HG02678 (cell line): ENCODE data around the gene SLC13A2.
"Not testable (repeated sequence)": the region's sequence is repeated elsewhere in the genome, so short reads cannot be mapped to it uniquely, and the experiment has no call there.

Experiments used
- ATAC-seq: cut with Tn5 transposase; IDR thresholded peaks from one replicate; pipeline ENCODE4 v1.9.1; 2021; ENCODE audit warnings: mild to moderate bottlenecking, moderate library complexity; ENCODE audit not compliant: unreplicated experiment

SLC13A2 gene, protein sequence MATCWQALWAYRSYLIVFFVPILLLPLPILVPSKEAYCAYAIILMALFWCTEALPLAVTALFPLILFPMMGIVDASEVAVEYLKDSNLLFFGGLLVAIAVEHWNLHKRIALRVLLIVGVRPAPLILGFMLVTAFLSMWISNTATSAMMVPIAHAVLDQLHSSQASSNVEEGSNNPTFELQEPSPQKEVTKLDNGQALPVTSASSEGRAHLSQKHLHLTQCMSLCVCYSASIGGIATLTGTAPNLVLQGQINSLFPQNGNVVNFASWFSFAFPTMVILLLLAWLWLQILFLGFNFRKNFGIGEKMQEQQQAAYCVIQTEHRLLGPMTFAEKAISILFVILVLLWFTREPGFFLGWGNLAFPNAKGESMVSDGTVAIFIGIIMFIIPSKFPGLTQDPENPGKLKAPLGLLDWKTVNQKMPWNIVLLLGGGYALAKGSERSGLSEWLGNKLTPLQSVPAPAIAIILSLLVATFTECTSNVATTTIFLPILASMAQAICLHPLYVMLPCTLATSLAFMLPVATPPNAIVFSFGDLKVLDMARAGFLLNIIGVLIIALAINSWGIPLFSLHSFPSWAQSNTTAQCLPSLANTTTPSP

GRCh38 chr17:28473542-28473941 is at the start of gene SLC13A2:
TSS of gene SLC13A2 (plus strand) at chr17:28473644. CDS start at chr17:28473713, 69 bp downstream.
- no peak for ATAC-seq

DNA sequence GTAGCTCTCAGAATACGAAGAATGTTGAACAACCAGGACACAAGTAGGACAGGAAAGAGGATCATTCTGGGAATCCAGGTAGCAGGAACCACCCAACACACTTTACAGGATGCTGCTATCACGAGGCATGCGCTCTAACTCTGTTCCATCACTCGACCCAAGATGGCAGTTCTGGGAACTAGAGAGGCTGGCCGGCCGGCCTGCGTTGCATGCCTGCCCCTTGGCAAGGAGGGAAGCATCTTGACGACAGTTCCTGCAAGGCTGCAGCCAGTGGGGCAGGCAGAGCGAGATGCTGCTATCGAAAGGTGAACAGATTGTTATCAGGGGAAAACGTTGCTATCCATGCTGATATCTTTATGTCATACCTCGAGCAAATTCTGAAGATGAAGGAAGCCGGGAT is 48.2 kb upstream of the SLC13A2 start:
- ATAC-seq = no peak

DNA sequence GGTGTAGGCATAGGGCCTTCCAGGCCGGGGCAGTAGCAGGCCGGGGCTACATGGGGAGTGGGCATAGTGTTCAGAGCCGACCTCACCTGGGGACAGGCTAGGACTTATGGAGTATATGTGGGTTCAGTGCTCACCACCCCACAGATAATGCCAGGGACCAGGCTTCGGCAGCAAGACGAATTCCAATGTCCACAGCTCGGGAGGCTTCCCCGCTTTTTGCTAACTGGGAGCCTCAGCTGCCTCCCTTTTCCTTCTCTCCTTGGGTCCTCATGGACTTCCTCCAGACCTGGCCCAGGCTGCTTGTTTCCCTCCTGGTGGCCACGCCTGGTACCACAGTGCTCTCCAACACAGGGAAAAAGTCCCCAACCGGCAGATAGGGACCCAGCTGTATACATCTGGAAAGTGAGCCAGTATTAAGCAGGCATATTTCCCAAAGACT is 47.3 kb upstream of the SLC13A2 start:
- ATAC-seq = no peak

GRCh38 chr17:28427371-28427770 is 46.1 kb upstream of the SLC13A2 start:
- no peak for ATAC-seq

DNA sequence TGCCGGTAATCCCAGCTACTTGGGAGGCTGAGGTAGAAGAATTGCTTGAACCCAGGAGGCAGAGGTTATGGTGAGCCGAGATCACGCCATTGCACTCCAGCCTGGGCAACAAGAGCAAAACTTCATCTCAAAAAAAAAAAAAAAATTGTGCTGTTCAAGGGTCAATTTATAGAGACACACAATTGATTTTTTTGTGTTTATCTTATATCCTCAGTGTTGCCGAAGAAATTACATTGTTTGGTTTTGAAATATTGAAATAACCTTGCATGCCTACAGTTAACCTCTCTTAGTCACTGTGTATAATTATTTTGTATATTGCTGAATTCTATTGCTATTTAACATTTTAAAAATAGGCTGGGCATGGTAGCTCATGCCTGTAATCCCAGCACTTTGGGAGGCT is 45.5 kb upstream of the SLC13A2 start:
- ATAC-seq = not testable (repeated sequence)

- no peak for ATAC-seq
These were observed 39.7 kb upstream of the SLC13A2 start for GRCh38 chr17:28433721-28434120.

DNA sequence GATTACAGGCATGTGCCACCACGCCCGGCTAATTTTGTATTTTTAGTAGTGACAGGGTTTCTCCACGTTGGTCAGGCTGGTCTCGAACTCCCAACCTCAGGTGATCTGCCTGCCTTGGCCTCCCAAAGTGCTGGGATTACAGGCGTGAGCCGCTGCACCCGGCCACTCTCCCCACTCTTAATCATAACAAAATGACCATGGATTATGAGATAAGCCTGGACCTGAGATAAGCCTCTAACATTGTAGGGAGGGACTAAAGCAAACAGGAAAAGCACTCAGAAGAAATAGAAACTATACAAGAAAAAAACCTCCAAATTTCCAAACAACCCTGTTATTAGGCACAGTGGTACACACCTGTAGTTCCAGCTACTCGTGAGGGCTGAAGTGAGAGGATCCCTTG is 39.1 kb upstream of the SLC13A2 start:
- ATAC-seq = not testable (repeated sequence)

GRCh38 chr17:28443901-28444638 is 29.4 kb upstream of the SLC13A2 start:
- ATAC-seq = no peak

- no peak for ATAC-seq
These were observed 26.6 kb upstream of the SLC13A2 start for GRCh38 chr17:28446716-28447395.

GRCh38 chr17:28447396-28447760 is 26.1 kb upstream of the SLC13A2 start:
- ATAC-seq = no peak

- no peak for ATAC-seq
These were observed 23.6 kb upstream of the SLC13A2 start for GRCh38 chr17:28449859-28450258.

DNA sequence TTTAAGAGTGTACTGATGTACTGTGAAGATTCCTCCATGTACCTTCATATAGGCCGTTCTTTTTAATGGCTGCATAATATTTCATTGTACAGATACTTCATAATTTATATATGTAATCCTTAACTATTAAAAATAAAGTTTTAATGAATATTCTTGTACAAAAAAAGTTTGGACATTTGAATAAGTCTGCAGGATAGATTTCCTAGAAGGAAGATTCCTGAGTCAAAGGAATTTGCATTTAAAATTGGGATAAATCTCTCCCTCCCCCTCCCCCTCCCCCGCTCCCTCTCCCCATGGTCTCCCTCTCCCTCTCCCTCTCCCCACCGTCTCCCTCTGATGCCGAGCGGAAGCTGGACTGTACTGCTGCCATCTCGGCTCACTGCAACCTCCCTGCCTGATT is 15.6 kb upstream of the SLC13A2 start:
- no peak for ATAC-seq

DNA sequence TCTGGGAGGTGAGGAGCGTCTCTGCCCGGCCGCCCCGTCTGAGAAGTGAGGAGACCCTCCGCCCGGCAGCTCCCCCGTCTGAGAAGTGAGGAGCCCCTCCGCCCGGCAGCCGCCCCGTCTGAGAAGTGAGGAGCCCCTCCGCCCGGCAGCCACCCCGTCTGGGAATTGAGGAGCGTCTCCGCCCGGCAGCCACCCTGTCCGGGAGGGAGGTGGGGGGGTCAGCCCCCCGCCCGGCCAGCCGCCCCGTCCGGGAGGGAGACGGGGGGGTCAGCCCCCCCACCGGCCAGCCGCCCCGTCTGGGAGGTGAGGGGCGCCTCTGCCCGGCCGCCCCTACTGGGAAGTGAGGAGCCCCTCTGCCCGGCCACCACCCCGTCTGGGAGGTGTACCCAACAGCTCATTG is 14.6 kb upstream of the SLC13A2 start:
- ATAC-seq = not testable (repeated sequence)

GRCh38 chr17:28460901-28461300 is 12.5 kb upstream of the SLC13A2 start:
- no peak for ATAC-seq

GRCh38 chr17:28466001-28466400 is 7.4 kb upstream of the SLC13A2 start:
- no peak for ATAC-seq

- ATAC-seq = no peak
These were observed 6.9 kb upstream of the SLC13A2 start for GRCh38 chr17:28466521-28467048.

- ATAC-seq = no peak
These were observed 5.9 kb upstream of the SLC13A2 start for GRCh38 chr17:28467456-28468025.

DNA sequence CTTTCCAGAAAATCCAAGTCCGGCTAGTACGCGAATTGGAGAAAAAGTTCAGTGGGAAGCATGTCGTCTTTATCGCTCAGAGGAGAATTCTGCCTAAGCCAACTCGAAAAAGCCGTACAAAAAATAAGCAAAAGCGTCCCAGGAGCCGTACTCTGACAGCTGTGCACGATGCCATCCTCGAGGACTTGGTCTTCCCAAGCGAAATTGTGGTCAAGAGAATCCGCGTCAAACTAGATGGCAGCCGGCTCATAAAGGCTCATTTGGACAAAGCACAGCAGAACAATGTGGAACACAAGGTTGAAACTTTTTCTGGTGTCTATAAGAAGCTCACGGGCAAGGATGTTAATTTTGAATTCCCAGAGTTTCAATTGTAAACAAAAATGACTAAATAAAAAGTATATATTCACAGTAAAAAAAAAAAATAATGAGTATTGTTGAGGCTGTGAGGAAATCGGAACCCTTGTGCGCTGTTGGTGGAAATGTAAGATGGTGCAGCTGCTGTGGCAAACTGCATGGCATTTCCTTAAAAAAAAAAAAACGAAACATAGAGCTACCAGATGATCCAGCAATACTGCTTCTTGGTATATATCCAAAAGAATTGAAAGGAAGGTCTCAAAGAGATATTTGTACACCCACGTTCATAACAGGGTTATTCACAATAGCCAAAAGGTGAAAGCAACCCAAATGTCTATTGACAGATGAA is 5.3 kb upstream of the SLC13A2 start:
- ATAC-seq = not testable (repeated sequence)

DNA sequence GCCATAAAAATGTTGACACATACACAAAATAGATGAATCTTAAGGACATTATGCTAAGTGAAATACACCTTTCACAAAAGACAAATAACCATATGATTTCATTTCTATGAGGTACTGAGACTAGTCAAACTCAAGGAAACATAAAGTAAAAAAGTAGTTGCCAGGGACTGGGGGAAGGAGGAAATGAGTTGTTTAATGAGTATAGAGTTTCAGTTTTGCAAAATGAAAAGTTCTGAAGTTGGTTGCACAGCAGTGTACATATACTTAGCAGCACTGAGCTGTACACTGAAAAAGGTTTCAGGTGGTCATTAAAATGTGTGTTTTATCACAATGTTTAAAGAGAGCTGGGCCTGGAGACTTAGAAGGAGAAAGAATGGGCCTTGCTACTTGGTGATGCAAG is 4.7 kb upstream of the SLC13A2 start:
- peak; percentile 57 for ATAC-seq

GRCh38 chr17:28469376-28469775 is 4.1 kb upstream of the SLC13A2 start:
- ATAC-seq = no peak
